Loucy (cell line): Measurements from ENCODE around the gene MKNK2.

ENCODE experiments used
- EZH2phosphoT487 ChIP-seq: fragments of 200-600 bp; IDR thresholded peaks from 2 replicates; pipeline ENCODE4 v1.6.1; 2018; ENCODE audit warnings: antibody characterized with exemption, mild to moderate bottlenecking, moderate library complexity, borderline replicate concordance
- TF ChIP-seq, protein P1 (sequence below): fragments of 200-600 bp; sonication (generic); conservative IDR thresholded peaks from 2 replicates; pipeline ENCODE4 v1.5.1; 2014; ENCODE audit warnings: mild to moderate bottlenecking, antibody characterized with exemption, low read length

DNA sequence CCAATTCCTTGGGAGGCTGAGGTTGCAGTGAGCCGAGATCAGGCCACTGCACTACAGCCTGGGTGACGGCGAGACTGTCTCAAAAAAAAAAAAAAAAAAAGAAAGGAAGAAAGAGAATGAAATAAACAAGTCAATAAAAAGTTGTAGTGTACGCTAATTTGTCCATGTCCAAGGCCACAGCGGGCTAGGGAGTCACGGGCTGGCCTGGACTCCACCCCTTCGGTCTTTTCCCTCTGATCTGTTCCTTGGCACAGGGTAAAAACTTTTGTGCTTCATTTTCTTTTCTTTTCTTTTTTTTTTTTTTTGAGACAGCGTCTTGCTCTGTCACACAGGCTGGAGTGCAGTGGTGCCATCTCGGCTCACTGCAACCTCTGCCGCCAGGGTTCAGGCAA is 19.4 kb upstream of the MKNK2 start:
- TF ChIP-seq, protein P1, sequence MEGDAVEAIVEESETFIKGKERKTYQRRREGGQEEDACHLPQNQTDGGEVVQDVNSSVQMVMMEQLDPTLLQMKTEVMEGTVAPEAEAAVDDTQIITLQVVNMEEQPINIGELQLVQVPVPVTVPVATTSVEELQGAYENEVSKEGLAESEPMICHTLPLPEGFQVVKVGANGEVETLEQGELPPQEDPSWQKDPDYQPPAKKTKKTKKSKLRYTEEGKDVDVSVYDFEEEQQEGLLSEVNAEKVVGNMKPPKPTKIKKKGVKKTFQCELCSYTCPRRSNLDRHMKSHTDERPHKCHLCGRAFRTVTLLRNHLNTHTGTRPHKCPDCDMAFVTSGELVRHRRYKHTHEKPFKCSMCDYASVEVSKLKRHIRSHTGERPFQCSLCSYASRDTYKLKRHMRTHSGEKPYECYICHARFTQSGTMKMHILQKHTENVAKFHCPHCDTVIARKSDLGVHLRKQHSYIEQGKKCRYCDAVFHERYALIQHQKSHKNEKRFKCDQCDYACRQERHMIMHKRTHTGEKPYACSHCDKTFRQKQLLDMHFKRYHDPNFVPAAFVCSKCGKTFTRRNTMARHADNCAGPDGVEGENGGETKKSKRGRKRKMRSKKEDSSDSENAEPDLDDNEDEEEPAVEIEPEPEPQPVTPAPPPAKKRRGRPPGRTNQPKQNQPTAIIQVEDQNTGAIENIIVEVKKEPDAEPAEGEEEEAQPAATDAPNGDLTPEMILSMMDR: no peak
- no peak for TF ChIP-seq EZH2phosphoT487
